H9 (cell line): ENCODE measurements around the gene GRAP2. TPM values are rescaled to one million over a fixed set of nuclear protein-coding genes. Genes with fewer than 3 reads are reported as not detected.

Source experiments
- DNase-seq: peaks from one replicate; pipeline ENCODE4 v3.0.0-alpha.2; 2017
- H2AFZ ChIP-seq: one replicate; pipeline ENCODE4 v1.6.1; 2013; ENCODE audit warnings: mild to moderate bottlenecking, low read length, control low read depth, moderate library complexity
- H2AK5ac ChIP-seq: 2 replicates; pipeline ENCODE4 v1.6.1; 2013; ENCODE audit warnings: low read length, control low read depth, mixed read lengths; ENCODE audit not compliant: insufficient read length
- H2BK120ac ChIP-seq: one replicate; pipeline ENCODE4 v1.6.1; 2013; ENCODE audit warnings: low read depth, mild to moderate bottlenecking, low read length, control low read depth, inconsistent platforms; ENCODE audit not compliant: poor library complexity, severe bottlenecking
- H2BK12ac ChIP-seq: 2 replicates; pipeline ENCODE4 v1.6.1; 2013; ENCODE audit warnings: low read length, control low read depth, mixed read lengths, low read depth; ENCODE audit not compliant: insufficient read length
- H2BK15ac ChIP-seq: 2 replicates; pipeline ENCODE4 v1.6.1; 2013; ENCODE audit warnings: low read depth, low read length, control low read depth
- H2BK20ac ChIP-seq: one replicate; pipeline ENCODE4 v1.6.1; 2013; ENCODE audit warnings: low read depth, mild to moderate bottlenecking, low read length, control low read depth, inconsistent platforms; ENCODE audit not compliant: poor library complexity, severe bottlenecking
- H2BK5ac ChIP-seq: 2 replicates; pipeline ENCODE4 v1.6.1; 2013; ENCODE audit warnings: low read length, control low read depth, mixed read lengths; ENCODE audit not compliant: insufficient read length
- H3K14ac ChIP-seq: 2 replicates; pipeline ENCODE4 v1.6.1; 2013; ENCODE audit warnings: low read length, control low read depth; ENCODE audit not compliant: insufficient read depth
- H3K18ac ChIP-seq: 2 replicates; pipeline ENCODE4 v1.6.1; 2013; ENCODE audit warnings: low read depth, mild to moderate bottlenecking, mixed read lengths, low read length, control low read depth; ENCODE audit not compliant: insufficient read length
- H3K23ac ChIP-seq: 2 replicates; pipeline ENCODE4 v1.6.1; 2013; ENCODE audit warnings: low read length, control low read depth, mixed read lengths, low read depth; ENCODE audit not compliant: insufficient read length
- H3K23me2 ChIP-seq: 2 replicates; pipeline ENCODE4 v1.6.1; 2013; ENCODE audit warnings: low read depth, mild to moderate bottlenecking, mixed read lengths, low read length, control low read depth; ENCODE audit not compliant: insufficient read length, poor library complexity, severe bottlenecking
- H3K27ac ChIP-seq: 2 replicates; pipeline ENCODE4 v1.5.1; 2013; ENCODE audit warnings: low read length, control low read depth, mixed read lengths, low read depth; ENCODE audit not compliant: insufficient read length
- H3K27me3 ChIP-seq: 2 replicates; pipeline ENCODE4 v1.6.1; 2013; ENCODE audit warnings: low read length, control low read depth, inconsistent platforms; ENCODE audit not compliant: insufficient read depth
- H3K4ac ChIP-seq: 2 replicates; pipeline ENCODE4 v1.6.1; 2013; ENCODE audit warnings: low read depth, mild to moderate bottlenecking, control low read depth, inconsistent platforms, low read length, moderate library complexity
- H3K4me1 ChIP-seq: 2 replicates; pipeline ENCODE4 v1.6.1; 2013; ENCODE audit warnings: low read length, control low read depth, inconsistent platforms; ENCODE audit not compliant: insufficient read depth
- H3K4me2 ChIP-seq: 2 replicates; pipeline ENCODE4 v1.6.1; 2013; ENCODE audit warnings: low read length, control low read depth, mixed read lengths; ENCODE audit not compliant: insufficient read length, insufficient read depth
- H3K56ac ChIP-seq: 2 replicates; pipeline ENCODE4 v1.6.1; 2013; ENCODE audit warnings: low read depth, mild to moderate bottlenecking, mixed read lengths, low read length, control low read depth; ENCODE audit not compliant: insufficient read length
- H3K79me1 ChIP-seq: 2 replicates; pipeline ENCODE4 v1.6.1; 2013; ENCODE audit warnings: low read depth, mild to moderate bottlenecking, moderate library complexity, low read length, control low read depth, inconsistent platforms; ENCODE audit not compliant: insufficient read depth, poor library complexity, severe bottlenecking
- H3K79me2 ChIP-seq: 2 replicates; pipeline ENCODE4 v1.6.1; 2013; ENCODE audit warnings: low read length, control low read depth, inconsistent platforms; ENCODE audit not compliant: insufficient read depth
- H3K9ac ChIP-seq: 2 replicates; pipeline ENCODE4 v1.6.1; 2013; ENCODE audit warnings: low read length, control low read depth, mixed read lengths; ENCODE audit not compliant: insufficient read length; ENCODE audit errors: extremely low read depth
- H3K9me3 ChIP-seq: one replicate; pipeline ENCODE4 v1.6.1; 2013; ENCODE audit warnings: low read depth, low read length, inconsistent platforms; ENCODE audit not compliant: control insufficient read depth
- H3T11ph ChIP-seq: one replicate; pipeline ENCODE4 v1.6.1; 2013; ENCODE audit warnings: mild to moderate bottlenecking, low read length, control low read depth, inconsistent platforms
- H4K20me1 ChIP-seq: one replicate; pipeline ENCODE4 v1.6.1; 2013; ENCODE audit not compliant: control insufficient read depth, insufficient read length, insufficient read depth
- H4K5ac ChIP-seq: 2 replicates; pipeline ENCODE4 v1.6.1; 2013; ENCODE audit warnings: low read depth, mild to moderate bottlenecking, mixed read lengths, low read length, control low read depth; ENCODE audit not compliant: insufficient read length
- H4K8ac ChIP-seq: replicated peaks from 2 replicates; pipeline ENCODE4 v1.6.1; 2013; ENCODE audit warnings: low read length, control low read depth, mixed read lengths, low read depth; ENCODE audit not compliant: insufficient read length
- H4K91ac ChIP-seq: 2 replicates; pipeline ENCODE4 v1.6.1; 2013; ENCODE audit warnings: low read depth, mild to moderate bottlenecking, moderate library complexity, mixed read lengths, low read length, control low read depth; ENCODE audit not compliant: insufficient read length
- H3K27ac Mint-ChIP-seq, 3 experiments: 2 replicates in 2 of 3; 3 replicates in 1 of 3; pipeline ENCODE4 v1.8.0; 2020 to 2021; ENCODE audit warnings: mixed read lengths in 3 of 3, mild to moderate bottlenecking in 1 of 3, moderate library complexity in 1 of 3
- H3K27me3 Mint-ChIP-seq: 2 replicates; pipeline ENCODE4 v1.8.0; 2021; ENCODE audit warnings: low read depth, mild to moderate bottlenecking, moderate library complexity, mixed read lengths
- H3K36me3 Mint-ChIP-seq, 3 experiments: 2 replicates in 2 of 3; 3 replicates in 1 of 3; pipeline ENCODE4 v1.8.0; 2020 to 2021; ENCODE audit warnings: low read depth in 3 of 3, mixed read lengths in 3 of 3; ENCODE audit not compliant: insufficient read depth in 1 of 3
- H3K4me1 Mint-ChIP-seq, 2 experiments: 2 replicates each; pipeline ENCODE4 v1.8.0; 2020; ENCODE audit warnings: mixed read lengths in 2 of 2
- H3K4me3 Mint-ChIP-seq, 2 experiments: 2 replicates in 1 of 2; 3 replicates in 1 of 2; pipeline ENCODE4 v1.8.0; 2020 to 2021; ENCODE audit warnings: mild to moderate bottlenecking in 2 of 2, mixed read lengths in 2 of 2, moderate library complexity in 1 of 2
- H3K9me3 Mint-ChIP-seq, 2 experiments: 2 replicates in 1 of 2; 3 replicates in 1 of 2; pipeline ENCODE4 v1.8.0; 2020; ENCODE audit warnings: mild to moderate bottlenecking in 2 of 2, mixed read lengths in 2 of 2, moderate library complexity in 1 of 2
- WGBS: extraction: QIAGEN DNeasy Blood & Tissue Kit; methylation state at CpG from one replicate; pipeline ENCODE4 v1.1.7; 2013; ENCODE audit warnings: missing lambda C conversion rate, low lambda C conversion rate, mixed read lengths; ENCODE audit not compliant: insufficient read length; ENCODE audit errors: extremely low coverage; 5-methylcytosine and 5-hydroxymethylcytosine counted together
- total RNA-seq: library from RNA; stranded (reverse); gene quantifications from 2 replicates; pipeline ENCODE4 v1.2.1, GENCODE V29; 2021
- TF ChIP-seq, protein P1 (sequence below): fragments of 200-600 bp; sonication (generic); conservative IDR thresholded peaks from 3 replicates; pipeline ENCODE4 v1.8.0; 2021; ENCODE audit warnings: antibody characterized with exemption, mild to moderate bottlenecking

Gene GRAP2
- total RNA-seq, 1 experiment from 2014 or later = not detected

DNA sequence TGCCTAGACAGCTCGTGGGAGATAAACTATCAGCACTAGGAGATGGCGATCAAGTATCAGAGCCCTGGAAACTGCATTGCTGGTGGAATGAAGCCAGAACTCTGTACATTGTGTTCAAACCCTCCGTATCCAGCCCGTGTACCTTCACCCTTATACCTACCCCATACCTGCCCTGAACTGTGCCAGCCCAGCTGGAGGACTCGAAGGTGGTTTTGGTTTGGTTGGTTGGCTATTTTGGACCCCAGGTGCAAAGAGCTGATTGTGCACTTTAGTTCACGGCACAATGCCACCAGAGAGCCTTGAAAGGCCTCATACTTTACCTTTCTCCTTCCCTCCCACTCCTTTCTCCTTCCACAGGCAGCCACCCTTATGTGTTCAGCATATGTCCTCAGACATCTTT lies 109.9 kb downstream of the GRAP2 start:
- Mint-ChIP-seq H3K4me3 (no peak overlapping the region; a peak in 1 of 5 replicates), H3K4me1 (peaks cover 26 to 36% of the 10 kb centered on the region in 2 experiments), H3K27ac (no peak overlapping the region), H3K36me3 (peaks cover 0 to 6% (median 5%) of the 10 kb centered on the region in 3 experiments; a peak in 5 of 7 replicates), H3K27me3 (peaks cover 25% of the 10 kb centered on the region), H3K9me3 (no peaks in the 10 kb centered on the region; a peak in 1 of 5 replicates)
- Histone ChIP-seq H2BK5ac (no peak overlapping the region), H2BK120ac (no peak overlapping the region), H4K8ac (no peak overlapping the region), H2BK20ac (no peak overlapping the region), H3K9me3 (no peaks in the 10 kb centered on the region), H2BK12ac (no peak overlapping the region), H3K4ac (no peak overlapping the region), H3K79me1 (peaks cover 7% of the 10 kb centered on the region), H3K23me2 (peaks cover 4% of the 10 kb centered on the region), H2AFZ (no peak overlapping the region), H3K4me1 (peaks cover 6% of the 10 kb centered on the region), H3K23ac (no peak overlapping the region), H2AK5ac (no peak overlapping the region), H4K91ac (no peak overlapping the region), H2BK15ac (no peak overlapping the region), H3K18ac (no peak overlapping the region), H3K14ac (no peak overlapping the region), H3T11ph (no peak overlapping the region), H3K56ac (no peak overlapping the region), H3K4me2 (no peak overlapping the region), H3K79me2 (no peaks in the 10 kb centered on the region), H4K5ac (no peak overlapping the region), H3K9ac (no peak overlapping the region), H3K27me3 (no peaks in the 10 kb centered on the region), H3K27ac (no peak overlapping the region), H4K20me1 (peaks cover 5% of the 10 kb centered on the region)
- WGBS = no CpG with 5 or more reads among the region's 6 CpGs
- DNase-seq = no peak
- TF ChIP-seq, protein P1, sequence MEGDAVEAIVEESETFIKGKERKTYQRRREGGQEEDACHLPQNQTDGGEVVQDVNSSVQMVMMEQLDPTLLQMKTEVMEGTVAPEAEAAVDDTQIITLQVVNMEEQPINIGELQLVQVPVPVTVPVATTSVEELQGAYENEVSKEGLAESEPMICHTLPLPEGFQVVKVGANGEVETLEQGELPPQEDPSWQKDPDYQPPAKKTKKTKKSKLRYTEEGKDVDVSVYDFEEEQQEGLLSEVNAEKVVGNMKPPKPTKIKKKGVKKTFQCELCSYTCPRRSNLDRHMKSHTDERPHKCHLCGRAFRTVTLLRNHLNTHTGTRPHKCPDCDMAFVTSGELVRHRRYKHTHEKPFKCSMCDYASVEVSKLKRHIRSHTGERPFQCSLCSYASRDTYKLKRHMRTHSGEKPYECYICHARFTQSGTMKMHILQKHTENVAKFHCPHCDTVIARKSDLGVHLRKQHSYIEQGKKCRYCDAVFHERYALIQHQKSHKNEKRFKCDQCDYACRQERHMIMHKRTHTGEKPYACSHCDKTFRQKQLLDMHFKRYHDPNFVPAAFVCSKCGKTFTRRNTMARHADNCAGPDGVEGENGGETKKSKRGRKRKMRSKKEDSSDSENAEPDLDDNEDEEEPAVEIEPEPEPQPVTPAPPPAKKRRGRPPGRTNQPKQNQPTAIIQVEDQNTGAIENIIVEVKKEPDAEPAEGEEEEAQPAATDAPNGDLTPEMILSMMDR = no peak
